ENCODE measurements around the gene FBXW12. TPM values are rescaled to one million over a fixed set of nuclear protein-coding genes. Genes with fewer than 3 reads are reported as not detected.

FBXW12 gene
- total RNA-seq, 4 donors from 2014 or later = not detected

GRCh38 chr3:48435774-48436476 is 63.9 kb downstream of the FBXW12 start:
- Histone ChIP-seq H3K4me3 (replicated peaks in 1 of 3) (no peak overlapping the region), H3K9me3 (no peaks in the 10 kb centered on the region), H3K4me1 (peaks cover 38 to 60% of the 10 kb centered on the region in 2 donors), H3K27ac (peak overlapping the region; percentile 95 to 96 (median 96)), H3K27me3 (no peaks in the 10 kb centered on the region), H3K36me3 (no peaks in the 10 kb centered on the region)
- WGBS, 2 donors = 34 to 37% methylated on average over 7 of the region's 7 CpGs
- TF ChIP-seq, protein P1, sequence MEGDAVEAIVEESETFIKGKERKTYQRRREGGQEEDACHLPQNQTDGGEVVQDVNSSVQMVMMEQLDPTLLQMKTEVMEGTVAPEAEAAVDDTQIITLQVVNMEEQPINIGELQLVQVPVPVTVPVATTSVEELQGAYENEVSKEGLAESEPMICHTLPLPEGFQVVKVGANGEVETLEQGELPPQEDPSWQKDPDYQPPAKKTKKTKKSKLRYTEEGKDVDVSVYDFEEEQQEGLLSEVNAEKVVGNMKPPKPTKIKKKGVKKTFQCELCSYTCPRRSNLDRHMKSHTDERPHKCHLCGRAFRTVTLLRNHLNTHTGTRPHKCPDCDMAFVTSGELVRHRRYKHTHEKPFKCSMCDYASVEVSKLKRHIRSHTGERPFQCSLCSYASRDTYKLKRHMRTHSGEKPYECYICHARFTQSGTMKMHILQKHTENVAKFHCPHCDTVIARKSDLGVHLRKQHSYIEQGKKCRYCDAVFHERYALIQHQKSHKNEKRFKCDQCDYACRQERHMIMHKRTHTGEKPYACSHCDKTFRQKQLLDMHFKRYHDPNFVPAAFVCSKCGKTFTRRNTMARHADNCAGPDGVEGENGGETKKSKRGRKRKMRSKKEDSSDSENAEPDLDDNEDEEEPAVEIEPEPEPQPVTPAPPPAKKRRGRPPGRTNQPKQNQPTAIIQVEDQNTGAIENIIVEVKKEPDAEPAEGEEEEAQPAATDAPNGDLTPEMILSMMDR (IDR thresholded peaks at IDR 0.05) = peak; percentile 94 to 100 (median 99)
- peak in 1 of 2 donors; percentile 9 for TF ChIP-seq POLR2A (IDR thresholded peaks at IDR 0.05)
- intact Hi-C loops (cut with DNase I) = loop anchor here (2.0 to 10.0 kb wide), 3 partner anchors 35 to 244 kb away; no protein-coding TSS in a partner anchor
- DNase-seq = peak; percentile 89 to 92

GRCh38 chr3:48436477-48436787 is 64.4 kb downstream of the FBXW12 start:
- Histone ChIP-seq H3K4me1 (peaks cover 43 to 55% of the 10 kb centered on the region in 2 donors), H3K4me3 (replicated peaks in 1 of 3) (no peak overlapping the region), H3K36me3 (no peaks in the 10 kb centered on the region), H3K27me3 (no peaks in the 10 kb centered on the region), H3K27ac (peak overlapping the region; percentile 95 to 96 (median 96)), H3K9me3 (no peaks in the 10 kb centered on the region)
- DNase-seq = no peak
- intact Hi-C loops (cut with DNase I) = loop anchor here (2.0 to 10.0 kb wide), 3 partner anchors 36 to 244 kb away; no protein-coding TSS in a partner anchor
- 0 to 81% methylated on average over 1 of the region's 1 CpG for WGBS, 2 donors
- TF ChIP-seq POLR2A (IDR thresholded peaks at IDR 0.05) = no peak
- TF ChIP-seq, protein P1 (IDR thresholded peaks at IDR 0.05) = no peak

DNA sequence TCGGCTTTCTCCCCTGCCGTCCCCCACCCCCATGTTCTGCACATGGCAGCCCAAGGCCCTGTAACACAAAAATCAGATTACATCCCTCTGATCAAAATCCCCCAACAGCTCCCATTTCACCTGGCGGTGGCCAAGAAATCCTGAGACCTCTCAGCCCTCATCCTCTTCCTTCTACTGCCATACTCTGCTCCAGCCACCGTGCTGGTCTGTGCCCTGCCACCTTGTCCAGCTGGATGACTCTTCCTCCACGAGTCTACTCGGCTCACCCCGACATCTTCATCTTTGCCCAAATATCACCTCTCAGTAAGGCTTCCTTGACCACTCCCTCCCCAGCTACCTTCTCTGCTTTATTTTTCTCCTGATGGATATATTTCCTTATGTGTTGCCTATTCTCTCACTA is 64.8 kb downstream of the FBXW12 start:
- DNase-seq = no peak
- TF ChIP-seq, protein P1 (IDR thresholded peaks at IDR 0.05) = no peak
- TF ChIP-seq POLR2A (IDR thresholded peaks at IDR 0.05) = no peak
- Histone ChIP-seq H3K9me3 (no peaks in the 10 kb centered on the region), H3K27ac (peak overlapping the region in 1 of 3 donors; percentile 96), H3K4me1 (peaks cover 45 to 55% of the 10 kb centered on the region in 2 donors), H3K27me3 (no peaks in the 10 kb centered on the region), H3K36me3 (no peaks in the 10 kb centered on the region), H3K4me3 (replicated peaks in 1 of 3) (no peak overlapping the region)
- 87 to 88% methylated on average over 7 of the region's 7 CpGs for WGBS, 2 donors
- intact Hi-C loops (cut with DNase I) = loop anchor here (2.0 to 10.0 kb wide), 3 partner anchors 36 to 245 kb away; no protein-coding TSS in a partner anchor

- Histone ChIP-seq H3K36me3 (no peaks in the 10 kb centered on the region), H3K4me3 (replicated peaks in 1 of 3) (no peak overlapping the region), H3K4me1 (peaks cover 44 to 48% of the 10 kb centered on the region in 2 donors), H3K9me3 (no peaks in the 10 kb centered on the region), H3K27me3 (no peaks in the 10 kb centered on the region), H3K27ac (no peak overlapping the region)
- TF ChIP-seq, protein P1 (IDR thresholded peaks at IDR 0.05) = no peak
- no peak for TF ChIP-seq POLR2A (IDR thresholded peaks at IDR 0.05)
- WGBS, 2 donors = 57 to 64% methylated on average over 4 of the region's 4 CpGs
- peak in 1 of 2 donors; percentile 33 for DNase-seq
- intact Hi-C loops (cut with DNase I) = loop anchor here (2.0 to 10.0 kb wide), 3 partner anchors 37 to 246 kb away; no protein-coding TSS in a partner anchor
These were observed 65.8 kb downstream of the FBXW12 start for GRCh38 chr3:48437812-48438211.
